GM23338 (cell line): ENCODE data around the gene CST11. TPM values are rescaled to one million over a fixed set of nuclear protein-coding genes. Genes with fewer than 3 reads are reported as not detected.

Experiments used
- ATAC-seq: fragments of 200-7000 bp; cut with Tn5 transposase; 3 replicates; pipeline ENCODE4 v1.9.1; 2020
- DNase-seq: peaks from one replicate; pipeline ENCODE4 v3.0.0-alpha.2; 2015; ENCODE audit warnings: low spot score
- H2AFZ ChIP-seq: fragments of 200-600 bp; sonication (generic); 2 replicates; pipeline ENCODE4 v1.8.0; 2016; ENCODE audit warnings: antibody characterized with exemption, mild to moderate bottlenecking, moderate library complexity
- H3F3A ChIP-seq: fragments of 200-600 bp; sonication (generic); replicated peaks from 2 replicates; pipeline ENCODE4 v1.8.0; 2017; ENCODE audit warnings: antibody characterized with exemption, mixed run types, low read depth
- H3K27ac ChIP-seq: fragments of 200-600 bp; sonication (generic); 2 replicates; pipeline ENCODE4 v1.6.1; 2016; ENCODE audit warnings: low read depth
- H3K27me3 ChIP-seq: fragments of 200-600 bp; sonication (generic); 2 replicates; pipeline ENCODE4 v1.8.0; 2016; ENCODE audit warnings: mild to moderate bottlenecking, mixed run types, moderate library complexity; ENCODE audit not compliant: insufficient read depth
- H3K36me3 ChIP-seq: fragments of 200-600 bp; sonication (generic); 2 replicates; pipeline ENCODE4 v1.8.0; 2016; ENCODE audit warnings: mild to moderate bottlenecking; ENCODE audit not compliant: insufficient read depth
- H3K4me1 ChIP-seq: fragments of 200-600 bp; sonication (generic); 2 replicates; pipeline ENCODE4 v1.8.0; 2016; ENCODE audit warnings: mild to moderate bottlenecking, moderate library complexity; ENCODE audit not compliant: insufficient read depth
- H3K4me2 ChIP-seq: fragments of 200-600 bp; sonication (generic); 2 replicates; pipeline ENCODE4 v1.7.1; 2017; ENCODE audit warnings: mixed run types
- H3K4me3 ChIP-seq: fragments of 200-600 bp; sonication (generic); 2 replicates; pipeline ENCODE4 v1.6.1; 2016; ENCODE audit warnings: mixed run types
- H3K79me2 ChIP-seq: fragments of 200-600 bp; sonication (generic); replicated peaks from 2 replicates; pipeline ENCODE4 v1.8.0; 2017; ENCODE audit warnings: mild to moderate bottlenecking; ENCODE audit not compliant: insufficient read depth
- H3K9me2 ChIP-seq: fragments of 200-600 bp; sonication (generic); 2 replicates; pipeline ENCODE4 v1.8.0; 2017; ENCODE audit not compliant: insufficient read depth
- H4K20me1 ChIP-seq: fragments of 200-600 bp; sonication (generic); replicated peaks from 2 replicates; pipeline ENCODE4 v1.8.0; 2017; ENCODE audit warnings: mild to moderate bottlenecking; ENCODE audit not compliant: insufficient read depth
- H3K27ac Mint-ChIP-seq: 2 replicates; pipeline ENCODE4 v1.8.0; 2020; ENCODE audit warnings: inconsistent platforms, mild to moderate bottlenecking, moderate library complexity, mixed read lengths
- H3K27me3 Mint-ChIP-seq: 3 replicates; pipeline ENCODE4 v1.8.0; 2022; ENCODE audit warnings: low read depth, mild to moderate bottlenecking, moderate library complexity, mixed read lengths, inconsistent platforms; ENCODE audit not compliant: insufficient read depth, poor library complexity
- H3K36me3 Mint-ChIP-seq: 3 replicates; pipeline ENCODE4 v1.8.0; 2021; ENCODE audit warnings: low read depth, mild to moderate bottlenecking, inconsistent platforms, moderate library complexity, mixed read lengths
- H3K4me1 Mint-ChIP-seq: 3 replicates; pipeline ENCODE4 v1.8.0; 2020; ENCODE audit warnings: mild to moderate bottlenecking, inconsistent platforms, mixed read lengths
- H3K4me3 Mint-ChIP-seq: 3 replicates; pipeline ENCODE4 v1.8.0; 2021; ENCODE audit warnings: moderate library complexity, mild to moderate bottlenecking, inconsistent platforms, mixed read lengths
- H3K9me3 Mint-ChIP-seq: 3 replicates; pipeline ENCODE4 v1.8.0; 2020; ENCODE audit warnings: moderate library complexity, mild to moderate bottlenecking, inconsistent platforms, mixed read lengths
- CREB1 ChIP-seq: fragments of 250-450 bp; sonication (Bioruptor Pico); IDR thresholded peaks from 2 replicates; pipeline ENCODE4 v1.5.0; 2020; ENCODE audit warnings: low read depth, mild to moderate bottlenecking, moderate library complexity
- EZH2phosphoT487 ChIP-seq: fragments of 200-600 bp; sonication (generic); IDR thresholded peaks from one replicate; pipeline ENCODE4 v1.8.1; 2018; ENCODE audit warnings: antibody characterized with exemption; ENCODE audit not compliant: unreplicated experiment
- JUNB ChIP-seq: IDR thresholded peaks from one replicate; pipeline ENCODE4 v1.6.1; 2016; ENCODE audit warnings: antibody characterized with exemption; ENCODE audit not compliant: unreplicated experiment
- NANOG ChIP-seq: IDR thresholded peaks from 2 replicates; pipeline ENCODE4 v1.6.1; 2016; ENCODE audit warnings: antibody characterized with exemption, borderline replicate concordance
- POLR2AphosphoS5 ChIP-seq: IDR thresholded peaks from 2 replicates; pipeline ENCODE4 v1.6.1; 2016; ENCODE audit warnings: antibody characterized with exemption, low read depth
- STAT1 ChIP-seq: IDR thresholded peaks from one replicate; pipeline ENCODE4 v1.6.1; 2016; ENCODE audit warnings: antibody characterized with exemption; ENCODE audit not compliant: unreplicated experiment
- ZNF114 ChIP-seq: fragments of 250-450 bp; sonication (Bioruptor Pico); IDR thresholded peaks from 2 replicates; pipeline ENCODE4 v1.5.0; 2020; ENCODE audit warnings: mild to moderate bottlenecking, moderate library complexity
- ZNF331 ChIP-seq: fragments of 250-450 bp; sonication (Bioruptor Pico); IDR thresholded peaks from 2 replicates; pipeline ENCODE4 v1.5.0; 2020; ENCODE audit warnings: low read depth, mild to moderate bottlenecking, moderate library complexity
- polyA plus RNA-seq: library from polyadenylated mRNA; unstranded; fragments of >200 nt; fragmentation: Nextera tagmentation; extraction: Ambion mirVana; gene quantifications from 2 replicates; pipeline ENCODE4 v1.2.1, GENCODE V29; 2016
- total RNA-seq: library from RNA; depleted of rRNA; stranded (reverse); fragments of >200 nt; shearing (Covaris generic); gene quantifications from 2 replicates; pipeline ENCODE4 v1.2.3, GENCODE V29; 2014
- TF ChIP-seq, protein P1 (sequence below): fragments of 250-450 bp; sonication (Bioruptor Pico); IDR thresholded peaks from 2 replicates; pipeline ENCODE4 v1.5.0; 2020; ENCODE audit warnings: mild to moderate bottlenecking, moderate library complexity
- TF ChIP-seq, protein P2 (sequence below), 2 experiments: fragments of 200-600 bp in 1 of 2; sonication (generic) in 1 of 2; conservative IDR thresholded peaks; 2 replicates each; pipeline versions ENCODE4 v1.5.1 to v1.6.1; 2016 to 2017; ENCODE audit warnings: antibody characterized with exemption in 2 of 2, low read depth in 2 of 2, mild to moderate bottlenecking in 2 of 2, moderate library complexity in 1 of 2

CST11 gene
- total and polyA plus RNA-seq, 2 experiments from 2014 or later = not detected

DNA sequence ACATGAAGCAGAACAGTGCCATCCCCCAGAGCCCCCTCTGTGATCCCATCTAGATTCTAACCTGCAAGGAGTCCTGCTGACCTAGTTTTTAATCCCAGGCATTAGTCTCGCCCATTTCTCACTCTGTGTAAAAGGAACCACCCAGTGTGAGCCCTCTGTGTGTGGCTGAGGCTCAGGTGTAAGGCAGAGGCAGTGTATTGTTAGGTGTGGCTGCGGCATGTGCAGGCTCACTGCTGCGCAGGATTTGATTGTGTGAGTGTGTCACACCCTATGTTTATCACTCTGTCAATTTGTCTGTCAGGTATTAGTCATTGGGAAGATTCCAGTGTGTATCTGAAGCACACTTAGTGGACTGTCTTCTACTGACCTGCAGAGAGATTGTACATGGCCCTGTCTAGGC, 24.5 kb upstream of the CST11 start:
- peaks cover 4% of the 10 kb centered on the region for H3K27me3 Mint-ChIP-seq
- no peaks in the 10 kb centered on the region for H3K79me2 ChIP-seq
- peaks cover 16% of the 10 kb centered on the region for H3K4me1 ChIP-seq
- H3K27me3 ChIP-seq = no peaks in the 10 kb centered on the region
- no peaks in the 10 kb centered on the region; the same call in 1 of the 2 replicates for H3K9me2 ChIP-seq
- H3K36me3 Mint-ChIP-seq = no peaks in the 10 kb centered on the region; the same call in 2 of the 3 replicates
- H3F3A ChIP-seq = no peaks in the 10 kb centered on the region
- ATAC-seq = no peak; the same call in 2 of the 3 replicates
- TF ChIP-seq NANOG (no peak), JUNB (no peak), CREB1 (CRISPR knock-in tag) (no peak)
- TF ChIP-seq, protein P1, sequence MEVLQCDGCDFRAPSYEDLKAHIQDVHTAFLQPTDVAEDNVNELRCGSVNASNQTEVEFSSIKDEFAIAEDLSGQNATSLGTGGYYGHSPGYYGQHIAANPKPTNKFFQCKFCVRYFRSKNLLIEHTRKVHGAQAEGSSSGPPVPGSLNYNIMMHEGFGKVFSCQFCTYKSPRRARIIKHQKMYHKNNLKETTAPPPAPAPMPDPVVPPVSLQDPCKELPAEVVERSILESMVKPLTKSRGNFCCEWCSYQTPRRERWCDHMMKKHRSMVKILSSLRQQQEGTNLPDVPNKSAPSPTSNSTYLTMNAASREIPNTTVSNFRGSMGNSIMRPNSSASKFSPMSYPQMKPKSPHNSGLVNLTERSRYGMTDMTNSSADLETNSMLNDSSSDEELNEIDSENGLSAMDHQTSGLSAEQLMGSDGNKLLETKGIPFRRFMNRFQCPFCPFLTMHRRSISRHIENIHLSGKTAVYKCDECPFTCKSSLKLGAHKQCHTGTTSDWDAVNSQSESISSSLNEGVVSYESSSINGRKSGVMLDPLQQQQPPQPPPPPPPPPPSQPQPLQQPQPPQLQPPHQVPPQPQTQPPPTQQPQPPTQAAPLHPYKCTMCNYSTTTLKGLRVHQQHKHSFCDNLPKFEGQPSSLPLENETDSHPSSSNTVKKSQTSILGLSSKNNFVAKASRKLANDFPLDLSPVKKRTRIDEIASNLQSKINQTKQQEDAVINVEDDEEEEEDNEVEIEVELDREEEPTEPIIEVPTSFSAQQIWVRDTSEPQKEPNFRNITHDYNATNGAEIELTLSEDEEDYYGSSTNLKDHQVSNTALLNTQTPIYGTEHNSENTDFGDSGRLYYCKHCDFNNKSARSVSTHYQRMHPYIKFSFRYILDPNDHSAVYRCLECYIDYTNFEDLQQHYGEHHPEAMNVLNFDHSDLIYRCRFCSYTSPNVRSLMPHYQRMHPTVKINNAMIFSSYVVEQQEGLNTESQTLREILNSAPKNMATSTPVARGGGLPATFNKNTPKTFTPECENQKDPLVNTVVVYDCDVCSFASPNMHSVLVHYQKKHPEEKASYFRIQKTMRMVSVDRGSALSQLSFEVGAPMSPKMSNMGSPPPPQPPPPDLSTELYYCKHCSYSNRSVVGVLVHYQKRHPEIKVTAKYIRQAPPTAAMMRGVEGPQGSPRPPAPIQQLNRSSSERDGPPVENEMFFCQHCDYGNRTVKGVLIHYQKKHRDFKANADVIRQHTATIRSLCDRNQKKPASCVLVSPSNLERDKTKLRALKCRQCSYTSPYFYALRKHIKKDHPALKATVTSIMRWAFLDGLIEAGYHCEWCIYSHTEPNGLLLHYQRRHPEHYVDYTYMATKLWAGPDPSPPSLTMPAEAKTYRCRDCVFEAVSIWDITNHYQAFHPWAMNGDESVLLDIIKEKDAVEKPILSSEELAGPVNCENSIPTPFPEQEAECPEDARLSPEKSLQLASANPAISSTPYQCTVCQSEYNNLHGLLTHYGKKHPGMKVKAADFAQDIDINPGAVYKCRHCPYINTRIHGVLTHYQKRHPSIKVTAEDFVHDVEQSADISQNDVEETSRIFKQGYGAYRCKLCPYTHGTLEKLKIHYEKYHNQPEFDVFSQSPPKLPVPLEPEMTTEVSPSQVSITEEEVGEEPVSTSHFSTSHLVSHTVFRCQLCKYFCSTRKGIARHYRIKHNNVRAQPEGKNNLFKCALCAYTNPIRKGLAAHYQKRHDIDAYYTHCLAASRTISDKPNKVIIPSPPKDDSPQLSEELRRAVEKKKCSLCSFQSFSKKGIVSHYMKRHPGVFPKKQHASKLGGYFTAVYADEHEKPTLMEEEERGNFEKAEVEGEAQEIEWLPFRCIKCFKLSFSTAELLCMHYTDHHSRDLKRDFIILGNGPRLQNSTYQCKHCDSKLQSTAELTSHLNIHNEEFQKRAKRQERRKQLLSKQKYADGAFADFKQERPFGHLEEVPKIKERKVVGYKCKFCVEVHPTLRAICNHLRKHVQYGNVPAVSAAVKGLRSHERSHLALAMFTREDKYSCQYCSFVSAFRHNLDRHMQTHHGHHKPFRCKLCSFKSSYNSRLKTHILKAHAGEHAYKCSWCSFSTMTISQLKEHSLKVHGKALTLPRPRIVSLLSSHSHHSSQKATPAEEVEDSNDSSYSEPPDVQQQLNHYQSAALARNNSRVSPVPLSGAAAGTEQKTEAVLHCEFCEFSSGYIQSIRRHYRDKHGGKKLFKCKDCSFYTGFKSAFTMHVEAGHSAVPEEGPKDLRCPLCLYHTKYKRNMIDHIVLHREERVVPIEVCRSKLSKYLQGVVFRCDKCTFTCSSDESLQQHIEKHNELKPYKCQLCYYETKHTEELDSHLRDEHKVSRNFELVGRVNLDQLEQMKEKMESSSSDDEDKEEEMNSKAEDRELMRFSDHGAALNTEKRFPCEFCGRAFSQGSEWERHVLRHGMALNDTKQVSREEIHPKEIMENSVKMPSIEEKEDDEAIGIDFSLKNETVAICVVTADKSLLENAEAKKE (CRISPR knock-in tag) = no peak
- DNase-seq = no peak
- H3K4me3 Mint-ChIP-seq = no peak overlapping the region
- no peak overlapping the region for H3K27ac Mint-ChIP-seq
- peaks cover 8% of the 10 kb centered on the region; the same call in 1 of the 3 replicates for H3K9me3 Mint-ChIP-seq
- H2AFZ ChIP-seq = no peak overlapping the region
- H4K20me1 ChIP-seq = no peaks in the 10 kb centered on the region
- peaks cover 18% of the 10 kb centered on the region for H3K4me1 Mint-ChIP-seq
- no peak overlapping the region for H3K4me2 ChIP-seq
- no peak overlapping the region for H3K27ac ChIP-seq
- H3K4me3 ChIP-seq = no peak overlapping the region
- peaks cover 5% of the 10 kb centered on the region; the same call in 1 of the 2 replicates for H3K36me3 ChIP-seq

DNA sequence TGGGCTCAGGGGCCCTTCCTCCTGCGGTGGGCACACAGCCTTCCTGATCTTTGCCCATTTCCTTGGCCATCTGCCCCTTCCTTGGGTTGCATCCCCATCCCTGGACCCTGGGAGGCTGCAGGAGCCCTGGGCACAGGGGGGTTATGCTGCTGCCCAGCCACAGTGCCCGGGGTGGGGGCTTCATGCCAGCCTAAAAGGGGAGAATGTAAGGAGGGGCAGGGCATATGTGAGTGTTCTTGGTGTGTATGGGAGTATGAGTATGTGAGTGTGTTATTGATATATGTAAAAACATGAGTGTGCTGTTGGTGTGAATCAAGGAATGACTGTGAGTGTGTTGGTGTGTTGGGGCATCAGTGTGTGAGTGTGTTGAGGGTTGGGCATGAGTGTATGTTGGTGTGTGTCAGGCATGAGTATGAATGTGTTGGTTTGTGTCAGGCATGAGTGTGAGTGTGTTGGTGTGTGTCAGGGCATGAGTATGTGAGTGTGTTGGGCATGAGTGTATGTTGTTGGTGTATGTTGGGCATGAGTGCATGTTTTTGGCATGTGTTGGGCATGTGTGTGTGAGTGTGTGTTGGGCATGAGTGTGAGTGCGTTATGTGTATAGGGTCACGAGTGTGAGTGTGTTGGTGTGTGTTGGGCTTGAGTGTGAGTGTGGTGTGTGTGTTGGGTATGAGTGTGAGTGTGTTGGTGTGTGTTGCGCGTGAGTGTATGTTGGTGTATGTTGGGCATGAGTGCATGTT, 23.5 kb upstream of the CST11 start:
- H2AFZ ChIP-seq = no peak overlapping the region
- peaks cover 24% of the 10 kb centered on the region for H3K4me1 ChIP-seq
- H3K9me3 Mint-ChIP-seq = peaks cover 8% of the 10 kb centered on the region; the same call in 1 of the 3 replicates
- H3K4me2 ChIP-seq = no peak overlapping the region
- no peak for DNase-seq
- ATAC-seq = no peak
- H3K9me2 ChIP-seq = no peaks in the 10 kb centered on the region; the same call in 1 of the 2 replicates
- no peaks in the 10 kb centered on the region for H3F3A ChIP-seq
- no peaks in the 10 kb centered on the region; the same call in 2 of the 3 replicates for H3K36me3 Mint-ChIP-seq
- H3K27ac Mint-ChIP-seq = no peak overlapping the region
- H4K20me1 ChIP-seq = no peaks in the 10 kb centered on the region
- H3K27me3 Mint-ChIP-seq = peaks cover 5% of the 10 kb centered on the region
- no peak overlapping the region for H3K27ac ChIP-seq
- H3K79me2 ChIP-seq = no peaks in the 10 kb centered on the region
- H3K4me3 ChIP-seq = no peak overlapping the region
- peaks cover 5% of the 10 kb centered on the region; the same call in 1 of the 2 replicates for H3K36me3 ChIP-seq
- H3K4me1 Mint-ChIP-seq = peaks cover 25% of the 10 kb centered on the region
- H3K4me3 Mint-ChIP-seq = no peak overlapping the region
- H3K27me3 ChIP-seq = no peaks in the 10 kb centered on the region
- no peak for TF ChIP-seq NANOG
- no peak for TF ChIP-seq JUNB
- TF ChIP-seq EZH2phosphoT487 = no peak
- no peak for TF ChIP-seq CREB1 (CRISPR knock-in tag)
- TF ChIP-seq ZNF114 (CRISPR knock-in tag) = no peak
- TF ChIP-seq ZNF331 (CRISPR knock-in tag) = no peak
- TF ChIP-seq, protein P2, sequence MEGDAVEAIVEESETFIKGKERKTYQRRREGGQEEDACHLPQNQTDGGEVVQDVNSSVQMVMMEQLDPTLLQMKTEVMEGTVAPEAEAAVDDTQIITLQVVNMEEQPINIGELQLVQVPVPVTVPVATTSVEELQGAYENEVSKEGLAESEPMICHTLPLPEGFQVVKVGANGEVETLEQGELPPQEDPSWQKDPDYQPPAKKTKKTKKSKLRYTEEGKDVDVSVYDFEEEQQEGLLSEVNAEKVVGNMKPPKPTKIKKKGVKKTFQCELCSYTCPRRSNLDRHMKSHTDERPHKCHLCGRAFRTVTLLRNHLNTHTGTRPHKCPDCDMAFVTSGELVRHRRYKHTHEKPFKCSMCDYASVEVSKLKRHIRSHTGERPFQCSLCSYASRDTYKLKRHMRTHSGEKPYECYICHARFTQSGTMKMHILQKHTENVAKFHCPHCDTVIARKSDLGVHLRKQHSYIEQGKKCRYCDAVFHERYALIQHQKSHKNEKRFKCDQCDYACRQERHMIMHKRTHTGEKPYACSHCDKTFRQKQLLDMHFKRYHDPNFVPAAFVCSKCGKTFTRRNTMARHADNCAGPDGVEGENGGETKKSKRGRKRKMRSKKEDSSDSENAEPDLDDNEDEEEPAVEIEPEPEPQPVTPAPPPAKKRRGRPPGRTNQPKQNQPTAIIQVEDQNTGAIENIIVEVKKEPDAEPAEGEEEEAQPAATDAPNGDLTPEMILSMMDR (conservative IDR thresholded peaks at IDR 0.05; ENCODE audit: low read depth in 2 of 2) = no peak
- TF ChIP-seq STAT1 = no peak
- TF ChIP-seq POLR2AphosphoS5 = no peak
